PFSK-1 (cell line): ENCODE data around the gene CLDN14.

Experiments used
- FOXP2 ChIP-seq: optimal IDR thresholded peaks from 2 replicates; pipeline ENCODE3; 2011; ENCODE audit warnings: borderline replicate concordance, control low read depth, inconsistent platforms; ENCODE audit not compliant: insufficient read depth; ENCODE audit errors: extremely low read length, extremely low read depth
- POLR2AphosphoS5 ChIP-seq: IDR thresholded peaks from 2 replicates; pipeline ENCODE4 v1.6.1; 2012; ENCODE audit warnings: low read depth, mild to moderate bottlenecking, control low read depth, low read length, moderate library complexity
- TAF1 ChIP-seq: IDR thresholded peaks from 2 replicates; pipeline ENCODE4 v1.6.1; 2012; ENCODE audit warnings: low read length, control low read depth, borderline replicate concordance; ENCODE audit not compliant: insufficient read depth
- TF ChIP-seq, protein P1 (sequence below), 2 experiments: IDR thresholded peaks; 2 replicates each; pipeline versions ENCODE4 v1.6.1 to v1.8.0; 2011 to 2012; ENCODE audit warnings: low read depth in 2 of 2, low read length in 2 of 2, control low read depth in 1 of 2, inconsistent platforms in 1 of 2, mild to moderate bottlenecking in 1 of 2, moderate library complexity in 1 of 2; ENCODE audit not compliant: insufficient read depth in 1 of 2

- TF ChIP-seq POLR2AphosphoS5 (no peak), FOXP2 (no peak), TAF1 (no peak)
- TF ChIP-seq, protein P1, sequence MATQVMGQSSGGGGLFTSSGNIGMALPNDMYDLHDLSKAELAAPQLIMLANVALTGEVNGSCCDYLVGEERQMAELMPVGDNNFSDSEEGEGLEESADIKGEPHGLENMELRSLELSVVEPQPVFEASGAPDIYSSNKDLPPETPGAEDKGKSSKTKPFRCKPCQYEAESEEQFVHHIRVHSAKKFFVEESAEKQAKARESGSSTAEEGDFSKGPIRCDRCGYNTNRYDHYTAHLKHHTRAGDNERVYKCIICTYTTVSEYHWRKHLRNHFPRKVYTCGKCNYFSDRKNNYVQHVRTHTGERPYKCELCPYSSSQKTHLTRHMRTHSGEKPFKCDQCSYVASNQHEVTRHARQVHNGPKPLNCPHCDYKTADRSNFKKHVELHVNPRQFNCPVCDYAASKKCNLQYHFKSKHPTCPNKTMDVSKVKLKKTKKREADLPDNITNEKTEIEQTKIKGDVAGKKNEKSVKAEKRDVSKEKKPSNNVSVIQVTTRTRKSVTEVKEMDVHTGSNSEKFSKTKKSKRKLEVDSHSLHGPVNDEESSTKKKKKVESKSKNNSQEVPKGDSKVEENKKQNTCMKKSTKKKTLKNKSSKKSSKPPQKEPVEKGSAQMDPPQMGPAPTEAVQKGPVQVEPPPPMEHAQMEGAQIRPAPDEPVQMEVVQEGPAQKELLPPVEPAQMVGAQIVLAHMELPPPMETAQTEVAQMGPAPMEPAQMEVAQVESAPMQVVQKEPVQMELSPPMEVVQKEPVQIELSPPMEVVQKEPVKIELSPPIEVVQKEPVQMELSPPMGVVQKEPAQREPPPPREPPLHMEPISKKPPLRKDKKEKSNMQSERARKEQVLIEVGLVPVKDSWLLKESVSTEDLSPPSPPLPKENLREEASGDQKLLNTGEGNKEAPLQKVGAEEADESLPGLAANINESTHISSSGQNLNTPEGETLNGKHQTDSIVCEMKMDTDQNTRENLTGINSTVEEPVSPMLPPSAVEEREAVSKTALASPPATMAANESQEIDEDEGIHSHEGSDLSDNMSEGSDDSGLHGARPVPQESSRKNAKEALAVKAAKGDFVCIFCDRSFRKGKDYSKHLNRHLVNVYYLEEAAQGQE (IDR thresholded peaks at IDR 0.05; ENCODE audit: insufficient read depth in 1 of 2, low read depth in 2 of 2, low read length in 2 of 2): no peak
These were observed 59.2 kb downstream of the CLDN14 start for GRCh38 chr21:36420571-36421339.
